GM18951 (cell line): Measurements from ENCODE around the gene EARS2.
"Not testable (repeated sequence)": the region's sequence is repeated elsewhere in the genome, so short reads cannot be mapped to it uniquely, and the experiment has no call there.

ENCODE experiments used
- POLR2A ChIP-seq: IDR thresholded peaks from 4 replicates; pipeline ENCODE4 v1.6.1; 2011; ENCODE audit warnings: mild to moderate bottlenecking; ENCODE audit not compliant: insufficient read length, insufficient read depth; ENCODE audit errors: extremely low read depth
- in situ Hi-C: fragments of 300-500 bp; cut with MboI; formaldehyde crosslinking; loops from one replicate; pipeline ENCODE4 v1.12.0; 2022; ENCODE audit warnings: low sequenced_read_pairs, mixed read lengths, inconsistent platforms; ENCODE audit not compliant: unreplicated experiment

EARS2 gene

DNA sequence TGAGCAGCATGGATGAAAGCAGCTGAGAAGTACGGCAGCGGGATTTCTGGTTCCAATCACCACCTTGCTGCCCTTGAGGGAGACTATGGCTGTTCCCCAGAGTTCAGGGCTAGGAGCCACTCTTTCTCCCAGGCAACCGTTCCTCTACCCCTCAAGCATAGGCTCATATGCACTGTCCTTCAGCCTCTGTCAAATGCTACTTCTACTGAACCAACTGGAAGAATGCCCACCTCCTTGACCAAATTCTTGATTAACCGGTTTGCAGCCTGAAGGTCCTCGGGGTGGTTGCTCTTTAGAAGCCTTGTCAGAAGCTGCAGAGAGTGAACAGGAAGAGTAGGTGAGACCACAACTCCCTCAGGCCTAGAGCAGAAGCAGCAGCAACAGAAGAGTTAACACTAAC, 70.7 kb downstream of the EARS2 start:
- in situ Hi-C loops: no loop called here
- no peak for TF ChIP-seq POLR2A

GRCh38 chr16:23485841-23486240, 71.3 kb downstream of the EARS2 start:
- no peak for TF ChIP-seq POLR2A
- in situ Hi-C loops: no loop called here

DNA sequence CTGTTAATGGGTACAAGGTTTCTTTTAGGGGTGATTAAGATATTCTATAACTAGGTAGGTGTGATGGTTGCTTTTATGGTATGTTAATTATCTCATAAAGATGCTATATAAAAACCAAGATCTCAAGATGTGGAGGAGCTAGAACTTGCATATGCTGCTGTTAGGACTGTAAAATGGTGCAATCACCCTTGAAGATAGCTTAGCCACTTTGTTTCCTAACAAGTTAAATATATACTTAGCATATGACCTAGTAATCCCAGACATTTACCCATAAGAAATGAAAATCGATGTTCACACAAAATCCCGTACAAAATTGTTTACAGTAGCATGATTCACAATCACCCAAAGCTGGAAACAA, 71.9 kb downstream of the EARS2 start:
- no peak for TF ChIP-seq POLR2A
- in situ Hi-C loops: no loop called here

- in situ Hi-C loops: no loop called here
- no peak for TF ChIP-seq POLR2A
Observed at GRCh38 chr16:23484510-23485256, 72.5 kb downstream of the EARS2 start.

GRCh38 chr16:23483492-23483891, 73.7 kb downstream of the EARS2 start:
- in situ Hi-C loops: not testable (repeated sequence)

GRCh38 chr16:23482778-23483177, 74.4 kb downstream of the EARS2 start:
- no peak for TF ChIP-seq POLR2A
- in situ Hi-C loops: no loop called here

- no peak for TF ChIP-seq POLR2A
Observed at GRCh38 chr16:23480257-23480656, 76.9 kb downstream of the EARS2 start.

DNA sequence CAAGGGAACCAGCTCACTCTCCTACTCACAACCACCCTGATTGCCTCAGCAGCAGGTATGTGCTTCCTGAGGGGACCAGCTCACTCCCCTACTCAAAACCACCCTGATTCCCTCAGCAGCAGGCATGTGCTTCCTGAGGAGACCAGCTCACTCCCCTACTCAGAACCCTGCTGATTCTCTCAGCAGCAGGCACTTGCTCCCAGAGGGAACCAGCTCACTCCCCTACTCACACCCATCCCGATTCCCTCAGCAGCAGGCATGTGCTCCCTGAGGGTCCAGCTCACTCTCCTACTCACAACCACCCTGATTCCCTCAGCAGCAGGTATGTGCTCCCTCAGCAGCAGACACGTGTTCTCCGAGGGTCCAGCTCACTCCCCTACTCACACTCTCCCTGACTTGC, 78.0 kb downstream of the EARS2 start:
- TF ChIP-seq POLR2A: no peak

More at GRCh38 chr16:23480257-23480656, 76.9 kb downstream of the EARS2 start:
- in situ Hi-C loops: no loop called here

DNA sequence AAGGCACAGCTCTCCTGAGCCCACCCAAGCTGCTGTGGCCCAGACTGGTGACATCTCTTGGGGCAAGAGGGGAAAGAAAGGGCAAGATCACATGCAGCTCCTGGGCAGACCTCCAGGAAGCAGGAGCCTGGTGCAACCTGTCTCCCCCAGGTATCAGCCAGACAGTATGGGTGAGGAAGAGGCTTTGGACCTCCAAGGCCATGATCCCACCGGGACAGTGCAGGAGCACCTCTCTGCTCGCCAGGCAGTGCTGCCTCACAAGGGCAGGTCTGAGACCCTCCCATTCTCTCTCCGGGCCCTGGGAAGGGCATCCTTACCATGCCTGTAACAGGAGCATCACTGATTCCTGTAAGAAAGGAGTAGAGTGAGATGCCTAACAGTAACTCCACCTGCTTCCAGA, 78.6 kb downstream of the EARS2 start:
- in situ Hi-C loops: no loop called here
- no peak for TF ChIP-seq POLR2A

More for the DNA sequence above, 78.0 kb downstream of the EARS2 start:
- in situ Hi-C loops: no loop called here

DNA sequence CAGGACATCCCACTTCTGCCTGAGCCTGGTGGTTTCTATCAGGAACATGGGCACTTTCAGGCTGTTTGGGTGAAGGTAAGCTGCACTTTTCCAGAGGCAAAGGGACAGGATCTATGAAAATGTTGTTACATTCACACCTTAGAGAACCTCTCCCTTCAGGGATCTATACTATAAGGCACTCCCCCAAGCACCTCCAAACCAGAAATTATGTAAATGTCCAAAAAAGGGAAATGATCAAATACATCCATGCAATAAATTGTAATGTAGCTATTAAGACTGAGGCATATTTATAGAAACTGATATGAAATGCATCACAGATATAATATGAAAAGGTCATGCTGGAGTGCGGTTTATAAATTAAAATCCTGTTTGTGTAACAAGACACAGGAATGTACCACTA, 80.9 kb downstream of the EARS2 start:
- in situ Hi-C loops: no loop called here

More for the DNA sequence above, 80.9 kb downstream of the EARS2 start:
- TF ChIP-seq POLR2A: no peak
